ENCODE results near the gene DGCR2. TPM values are rescaled to one million over a fixed set of nuclear protein-coding genes. Genes with fewer than 3 reads are reported as not detected.

The DGCR2 gene
- total and polyA plus RNA-seq, 2 donors from 2014 or later: 37.5 to 67.7 TPM

- H3K27ac ChIP-seq (ENCODE audit: low read depth in 2 of 2, low read length in 2 of 2): no peak overlapping the region
- no peak for DNase-seq
- H3K36me3 ChIP-seq (ENCODE audit: control insufficient read depth in 2 of 3, insufficient read depth in 3 of 3, low read length in 3 of 3): peaks cover 0 to 2% (median 0%) of the 10 kb centered on the region in 3 donors
- H3K9ac ChIP-seq (ENCODE audit: low read length in 3 of 3): no peak overlapping the region
- H3K4me3 ChIP-seq (ENCODE audit: low read length in 3 of 3): no peak overlapping the region
- peaks cover 0 to 2% (median under 1%) of the 10 kb centered on the region in 3 donors for H3K4me1 ChIP-seq (ENCODE audit: control insufficient read depth in 2 of 3, insufficient read depth in 2 of 3, low read depth in 1 of 3, low read length in 3 of 3)
- H3K9me3 ChIP-seq (ENCODE audit: control insufficient read depth in 2 of 3, insufficient read depth in 1 of 3, low read length in 3 of 3): no peaks in the 10 kb centered on the region
- no peak for TF ChIP-seq CTCF (IDR thresholded peaks at IDR 0.05; ENCODE audit: borderline replicate concordance, extremely low read depth, insufficient read depth)
- no peaks in the 10 kb centered on the region for H3K27me3 ChIP-seq (ENCODE audit: control insufficient read depth, insufficient read depth, low read length)
- intact Hi-C loops (cut with DNase I): no loop called here
- no peak for FAIRE-seq
Measured at GRCh38 chr22:19128009-19128401, 5.8 kb upstream of the DGCR2 start.

- Histone ChIP-seq H3K9me3 (ENCODE audit: control insufficient read depth in 2 of 3, insufficient read depth in 1 of 3, low read length in 3 of 3) (no peaks in the 10 kb centered on the region), H3K27ac (ENCODE audit: low read depth in 2 of 2, low read length in 2 of 2) (no peak overlapping the region), H3K36me3 (ENCODE audit: control insufficient read depth in 2 of 3, insufficient read depth in 3 of 3, low read length in 3 of 3) (no peaks in the 10 kb centered on the region), H3K27me3 (ENCODE audit: control insufficient read depth, insufficient read depth, low read length) (no peaks in the 10 kb centered on the region), H3K4me3 (ENCODE audit: low read length in 3 of 3) (no peak overlapping the region), H3K4me1 (ENCODE audit: control insufficient read depth in 2 of 3, insufficient read depth in 2 of 3, low read depth in 1 of 3, low read length in 3 of 3) (peaks cover 0 to 4% (median 4%) of the 10 kb centered on the region in 3 donors), H3K9ac (ENCODE audit: low read length in 3 of 3) (no peak overlapping the region)
- intact Hi-C loops (cut with DNase I): no loop called here
- no peak for TF ChIP-seq CTCF (IDR thresholded peaks at IDR 0.05; ENCODE audit: borderline replicate concordance, extremely low read depth, insufficient read depth)
- FAIRE-seq: no peak
- peak in 1 of 5 donors; percentile 57 for DNase-seq
Measured at GRCh38 chr22:19127329-19128008, 5.3 kb upstream of the DGCR2 start.

GRCh38 chr22:19126309-19127273 is 4.4 kb upstream of the DGCR2 start:
- no peak for TF ChIP-seq CTCF (IDR thresholded peaks at IDR 0.05; ENCODE audit: borderline replicate concordance, extremely low read depth, insufficient read depth)
- no peak for FAIRE-seq
- no peaks in the 10 kb centered on the region for H3K9me3 ChIP-seq (ENCODE audit: control insufficient read depth in 2 of 3, insufficient read depth in 1 of 3, low read length in 3 of 3)
- no peaks in the 10 kb centered on the region for H3K36me3 ChIP-seq (ENCODE audit: control insufficient read depth in 2 of 3, insufficient read depth in 3 of 3, low read length in 3 of 3)
- no peak overlapping the region for H3K27ac ChIP-seq (ENCODE audit: low read depth in 2 of 2, low read length in 2 of 2)
- H3K4me1 ChIP-seq (ENCODE audit: control insufficient read depth in 2 of 3, insufficient read depth in 2 of 3, low read depth in 1 of 3, low read length in 3 of 3): peaks cover 0 to 4% (median 4%) of the 10 kb centered on the region in 3 donors
- no peaks in the 10 kb centered on the region for H3K27me3 ChIP-seq (ENCODE audit: control insufficient read depth, insufficient read depth, low read length)
- no peak overlapping the region for H3K4me3 ChIP-seq (ENCODE audit: low read length in 3 of 3)
- peak in 1 of 5 donors; percentile 42 for DNase-seq
- intact Hi-C loops (cut with DNase I): no loop called here
- H3K9ac ChIP-seq (ENCODE audit: low read length in 3 of 3): no peak overlapping the region

Measured in kidney (tissue), 14 donors.